ENCODE measurements around the gene INPP5E. TPM values are rescaled to one million over a fixed set of nuclear protein-coding genes. Genes with fewer than 3 reads are reported as not detected.

Gene INPP5E
- total RNA-seq, 1 donor from 2014 or later, result 35.2 TPM

GRCh38 chr9:136424750-136425362, 14.8 kb downstream of the INPP5E start:
- Mint-ChIP-seq H3K4me3 (ENCODE audit: unreplicated experiment) (no peak overlapping the region), H3K27ac (ENCODE audit: unreplicated experiment) (no peak overlapping the region), H3K4me1 (ENCODE audit: low read depth, unreplicated experiment) (peaks cover 1% of the 10 kb centered on the region), H3K36me3 (ENCODE audit: unreplicated experiment) (no peaks in the 10 kb centered on the region), H3K27me3 (ENCODE audit: unreplicated experiment) (peaks cover 3% of the 10 kb centered on the region), H3K9me3 (ENCODE audit: unreplicated experiment) (no peaks in the 10 kb centered on the region)
- TF ChIP-seq CTCF (IDR thresholded peaks at IDR 0.05; ENCODE audit: partially characterized antibody, unreplicated experiment), result no peak
- DNase-seq, result no peak

GRCh38 chr9:136423432-136424146, 16.1 kb downstream of the INPP5E start:
- Mint-ChIP-seq H3K36me3 (ENCODE audit: unreplicated experiment) (no peaks in the 10 kb centered on the region), H3K27me3 (ENCODE audit: unreplicated experiment) (no peaks in the 10 kb centered on the region), H3K4me3 (ENCODE audit: unreplicated experiment) (no peak overlapping the region), H3K4me1 (ENCODE audit: low read depth, unreplicated experiment) (no peaks in the 10 kb centered on the region), H3K9me3 (ENCODE audit: unreplicated experiment) (no peaks in the 10 kb centered on the region), H3K27ac (ENCODE audit: unreplicated experiment) (no peak overlapping the region)
- TF ChIP-seq CTCF (IDR thresholded peaks at IDR 0.05; ENCODE audit: partially characterized antibody, unreplicated experiment), result no peak
- DNase-seq, result no peak

GRCh38 chr9:136422876-136423275, 16.8 kb downstream of the INPP5E start:
- H3K4me1 Mint-ChIP-seq (ENCODE audit: low read depth, unreplicated experiment), result no peaks in the 10 kb centered on the region
- H3K27ac Mint-ChIP-seq (ENCODE audit: unreplicated experiment), result no peak overlapping the region
- no peak overlapping the region for H3K4me3 Mint-ChIP-seq (ENCODE audit: unreplicated experiment)
- no peaks in the 10 kb centered on the region for H3K9me3 Mint-ChIP-seq (ENCODE audit: unreplicated experiment)
- no peaks in the 10 kb centered on the region for H3K27me3 Mint-ChIP-seq (ENCODE audit: unreplicated experiment)
- DNase-seq, result no peak
- no peaks in the 10 kb centered on the region for H3K36me3 Mint-ChIP-seq (ENCODE audit: unreplicated experiment)
- no peak for TF ChIP-seq CTCF (IDR thresholded peaks at IDR 0.05; ENCODE audit: partially characterized antibody, unreplicated experiment)

GRCh38 chr9:136421791-136422190, 17.9 kb downstream of the INPP5E start:
- Mint-ChIP-seq H3K27me3 (ENCODE audit: unreplicated experiment) (no peaks in the 10 kb centered on the region), H3K36me3 (ENCODE audit: unreplicated experiment) (no peaks in the 10 kb centered on the region), H3K27ac (ENCODE audit: unreplicated experiment) (no peak overlapping the region), H3K4me3 (ENCODE audit: unreplicated experiment) (no peak overlapping the region), H3K4me1 (ENCODE audit: low read depth, unreplicated experiment) (no peaks in the 10 kb centered on the region), H3K9me3 (ENCODE audit: unreplicated experiment) (no peaks in the 10 kb centered on the region)
- TF ChIP-seq CTCF (IDR thresholded peaks at IDR 0.05; ENCODE audit: partially characterized antibody, unreplicated experiment), result no peak
- no peak for DNase-seq

- Mint-ChIP-seq H3K27ac (ENCODE audit: unreplicated experiment) (no peak overlapping the region), H3K27me3 (ENCODE audit: unreplicated experiment) (peaks cover 4% of the 10 kb centered on the region), H3K9me3 (ENCODE audit: unreplicated experiment) (no peaks in the 10 kb centered on the region), H3K4me3 (ENCODE audit: unreplicated experiment) (no peak overlapping the region), H3K36me3 (ENCODE audit: unreplicated experiment) (no peaks in the 10 kb centered on the region), H3K4me1 (ENCODE audit: low read depth, unreplicated experiment) (no peaks in the 10 kb centered on the region)
- DNase-seq, result no peak
- TF ChIP-seq CTCF (IDR thresholded peaks at IDR 0.05; ENCODE audit: partially characterized antibody, unreplicated experiment), result no peak
Observed at GRCh38 chr9:136419092-136419420, 20.6 kb downstream of the INPP5E start.
